Motor neuron (in vitro differentiated cells): Measurements from ENCODE around the gene PRDX6. TPM values are rescaled to one million over a fixed set of nuclear protein-coding genes. Genes with fewer than 3 reads are reported as not detected.

Experiments
- total RNA-seq, 8 experiments: library from RNA; unstranded; fragments of 300-600 nt; gene quantifications; 2 replicates each; pipeline versions ENCODE4 v1.2.3 to v1.2.4, GENCODE V29; 2022

PRDX6 gene
- total RNA-seq, 8 experiments from 2014 or later, result 163 to 344 (median 213) TPM

Other genes starting within 250 kb of the PRDX6 start
- 1 to 10 TPM in 1 of 8 experiments, under 1 TPM in 3, not detected in 4; 0.05 to 2.1 (median 0.05) TPM for gene SLC9C2, start 125.7 kb downstream of the PRDX6 start, total RNA-seq
- gene TEX50, start 158.0 kb downstream of the PRDX6 start, total RNA-seq, result not detected
- 10 to 100 TPM in 1 of 8 experiments, 1 to 10 TPM in 4, under 1 TPM in 2, not detected in 1; 0.31 to 10.8 (median 2.5) TPM for gene ANKRD45, start 192.5 kb downstream of the PRDX6 start, total RNA-seq
- 10 to 100 TPM; 15.5 to 35.2 (median 31.1) TPM for gene KLHL20, start 237.6 kb downstream of the PRDX6 start, total RNA-seq